Nephron progenitor cell (in vitro differentiated cells): ENCODE measurements around the gene NME4.
"Not testable (repeated sequence)": the region's sequence is repeated elsewhere in the genome, so short reads cannot be mapped to it uniquely, and the experiment has no call there.

Experiments used
- DNase-seq: peaks from one replicate; pipeline ENCODE4 v3.0.0; 2021
- H3K27ac Mint-ChIP-seq: 2 replicates; pipeline ENCODE4 v1.8.0; 2021; ENCODE audit warnings: mild to moderate bottlenecking, moderate library complexity, mixed read lengths
- H3K27me3 Mint-ChIP-seq: 2 replicates; pipeline ENCODE4 v1.8.0; 2021; ENCODE audit warnings: mild to moderate bottlenecking, low read depth, mixed read lengths; ENCODE audit not compliant: poor library complexity
- H3K36me3 Mint-ChIP-seq: 2 replicates; pipeline ENCODE4 v1.8.0; 2021; ENCODE audit warnings: low read depth, mixed read lengths
- H3K4me1 Mint-ChIP-seq: 2 replicates; pipeline ENCODE4 v1.8.0; 2021; ENCODE audit warnings: mixed read lengths
- H3K4me3 Mint-ChIP-seq: 2 replicates; pipeline ENCODE4 v1.8.0; 2021; ENCODE audit warnings: mild to moderate bottlenecking, moderate library complexity, mixed read lengths
- H3K9me3 Mint-ChIP-seq: 2 replicates; pipeline ENCODE4 v1.8.0; 2021; ENCODE audit warnings: mild to moderate bottlenecking, moderate library complexity, mixed read lengths
- CTCF ChIP-seq: fragments of 200-600 bp; sonication (generic); IDR thresholded peaks from 2 replicates; pipeline ENCODE4 v1.5.0; 2021; ENCODE audit warnings: antibody characterized with exemption

NME4 gene

GRCh38 chr16:407253-407652, 10.3 kb downstream of the NME4 start:
- peaks cover 10% of the 10 kb centered on the region for H3K36me3 Mint-ChIP-seq
- no peaks in the 10 kb centered on the region for H3K9me3 Mint-ChIP-seq
- no peak overlapping the region for H3K4me3 Mint-ChIP-seq
- no peak for DNase-seq
- peaks cover 16% of the 10 kb centered on the region for H3K4me1 Mint-ChIP-seq
- H3K27me3 Mint-ChIP-seq: no peaks in the 10 kb centered on the region
- H3K27ac Mint-ChIP-seq: no peak overlapping the region
- no peak for TF ChIP-seq CTCF

GRCh38 chr16:410516-411178, 13.6 kb downstream of the NME4 start:
- H3K27ac Mint-ChIP-seq: no peak overlapping the region
- peaks cover 16% of the 10 kb centered on the region for H3K4me1 Mint-ChIP-seq
- no peaks in the 10 kb centered on the region for H3K27me3 Mint-ChIP-seq
- DNase-seq: no peak
- no peak for TF ChIP-seq CTCF
- H3K4me3 Mint-ChIP-seq: no peak overlapping the region
- no peaks in the 10 kb centered on the region for H3K9me3 Mint-ChIP-seq
- H3K36me3 Mint-ChIP-seq: peaks cover 10% of the 10 kb centered on the region

- no peak overlapping the region for H3K4me3 Mint-ChIP-seq
- no peak overlapping the region for H3K27ac Mint-ChIP-seq
- H3K4me1 Mint-ChIP-seq: peaks cover 16% of the 10 kb centered on the region
- H3K36me3 Mint-ChIP-seq: peaks cover 10% of the 10 kb centered on the region
- no peaks in the 10 kb centered on the region for H3K27me3 Mint-ChIP-seq
- no peak for DNase-seq
- H3K9me3 Mint-ChIP-seq: no peaks in the 10 kb centered on the region
- no peak for TF ChIP-seq CTCF
These were observed 14.7 kb downstream of the NME4 start for GRCh38 chr16:411576-412265.

GRCh38 chr16:414395-415169, 17.6 kb downstream of the NME4 start:
- DNase-seq: no peak
- Mint-ChIP-seq H3K27ac (no peak overlapping the region), H3K4me3 (no peak overlapping the region), H3K27me3 (peaks cover 4% of the 10 kb centered on the region), H3K4me1 (peaks cover 12% of the 10 kb centered on the region), H3K36me3 (peaks cover 3% of the 10 kb centered on the region), H3K9me3 (no peaks in the 10 kb centered on the region)
- no peak for TF ChIP-seq CTCF

- H3K9me3 Mint-ChIP-seq, H3K27ac Mint-ChIP-seq, H3K4me3 Mint-ChIP-seq, H3K27me3 Mint-ChIP-seq, DNase-seq, H3K4me1 Mint-ChIP-seq, H3K36me3 Mint-ChIP-seq: not testable (repeated sequence)
These were observed 18.1 kb downstream of the NME4 start for GRCh38 chr16:415170-415498.

GRCh38 chr16:422179-422578, 25.2 kb downstream of the NME4 start:
- H3K27ac Mint-ChIP-seq, H3K9me3 Mint-ChIP-seq, DNase-seq, H3K36me3 Mint-ChIP-seq, H3K4me3 Mint-ChIP-seq: not testable (repeated sequence)
- H3K4me1 Mint-ChIP-seq: peaks cover 19% of the 10 kb centered on the region
- H3K27me3 Mint-ChIP-seq: peaks cover 47% of the 10 kb centered on the region
